Stimulated activated CD8-positive, alpha-beta memory T cell treated with anti-CD3 and anti-CD28 coated beads, Interleukin-7, amount 100 ng/mL, for 1 hour (primary cell): Measurements from ENCODE around the gene BNC2.

ENCODE experiments used
- DNase-seq, 2 donors: peaks; one replicate each; pipeline ENCODE4 v3.0.0-alpha.2; 2020; ENCODE audit warnings: low read depth in 2 of 2

Gene BNC2

GRCh38 chr9:16637218-16637617, 233.3 kb downstream of the BNC2 start:
- no peak for DNase-seq

DNA sequence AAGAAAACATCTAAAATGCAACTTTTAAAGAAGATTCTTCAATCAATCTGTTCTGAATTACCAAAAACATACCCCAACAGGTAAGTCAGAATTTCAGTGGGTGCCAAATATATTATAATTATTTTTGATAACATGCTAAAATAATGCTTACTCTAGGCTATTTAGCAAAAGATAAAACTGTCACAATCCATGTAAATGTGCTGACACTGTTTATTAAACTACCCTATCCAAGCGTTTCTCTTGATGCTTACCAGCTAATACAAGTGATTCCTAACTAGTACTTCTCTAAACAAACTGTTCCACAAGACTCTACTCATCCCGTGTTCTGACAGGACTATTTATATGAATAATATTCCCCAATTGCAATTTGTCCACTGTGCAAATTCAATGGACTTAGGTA, 236.7 kb downstream of the BNC2 start:
- DNase-seq, result no peak

DNA sequence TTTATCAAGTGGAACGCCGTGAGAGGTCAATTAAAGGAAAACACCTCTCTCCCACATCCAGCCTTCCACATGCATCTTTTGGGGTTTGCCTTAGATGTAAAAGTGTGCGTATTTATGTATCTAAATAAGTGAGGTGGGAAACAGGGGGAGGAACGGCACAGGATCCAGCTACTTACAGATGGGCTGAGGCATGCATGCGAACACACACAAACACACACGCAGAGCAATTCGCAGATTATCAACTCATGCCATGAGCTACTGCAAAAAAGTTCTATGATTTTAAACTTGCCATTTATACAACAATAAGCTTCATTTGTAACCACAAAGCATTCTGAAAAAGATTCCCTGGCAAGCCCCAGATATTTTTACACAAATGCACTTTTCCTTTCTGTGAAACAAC, 242.1 kb downstream of the BNC2 start:
- DNase-seq, result no peak

DNA sequence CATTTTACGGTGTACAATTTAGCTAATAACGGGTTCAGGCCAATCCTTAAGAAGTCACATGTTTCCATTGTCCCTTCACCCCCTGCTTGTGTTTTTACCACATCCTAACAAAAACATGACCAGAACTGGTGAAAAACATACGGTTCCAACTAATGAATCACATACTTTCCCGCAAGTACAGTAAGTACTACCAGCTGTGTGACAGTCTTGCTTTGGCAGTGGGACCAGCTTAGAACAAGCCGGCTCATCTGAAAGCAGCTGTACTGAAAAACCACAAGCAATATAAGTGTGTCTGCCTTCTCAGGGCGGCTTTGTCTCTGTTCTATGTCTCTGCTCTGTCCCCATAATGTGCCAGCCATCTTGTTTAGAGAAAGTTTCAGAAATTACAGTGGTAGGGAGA, 242.5 kb downstream of the BNC2 start:
- no peak for DNase-seq

- DNase-seq, result no peak
These were observed 242.9 kb downstream of the BNC2 start for GRCh38 chr9:16627521-16627920.

DNA sequence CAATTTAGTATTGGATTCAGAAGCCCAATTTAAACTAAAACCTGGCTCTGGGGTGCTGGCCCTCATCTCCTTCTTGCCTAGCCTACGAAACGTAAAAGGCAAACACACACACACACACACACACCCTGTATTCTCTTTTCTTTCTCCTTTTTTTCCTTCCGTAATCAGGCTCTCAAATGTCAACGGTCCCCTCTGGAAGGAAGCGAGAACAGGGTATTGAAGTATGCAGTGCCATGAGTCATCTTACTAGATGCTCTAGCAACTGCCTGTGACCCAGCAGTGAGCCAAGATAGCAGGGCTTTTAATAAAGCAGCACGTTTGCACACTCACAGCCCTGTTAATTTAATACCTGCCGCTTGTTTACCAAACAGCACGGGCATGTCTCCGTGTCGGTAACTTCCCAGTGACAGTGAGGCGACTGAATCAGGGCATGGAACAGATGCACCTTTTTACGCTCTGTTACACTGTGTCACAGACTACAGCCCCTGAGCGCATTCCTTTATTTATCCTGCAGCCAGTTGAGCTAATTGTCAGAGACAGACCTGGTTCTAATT, 243.8 kb downstream of the BNC2 start:
- no peak for DNase-seq

DNA sequence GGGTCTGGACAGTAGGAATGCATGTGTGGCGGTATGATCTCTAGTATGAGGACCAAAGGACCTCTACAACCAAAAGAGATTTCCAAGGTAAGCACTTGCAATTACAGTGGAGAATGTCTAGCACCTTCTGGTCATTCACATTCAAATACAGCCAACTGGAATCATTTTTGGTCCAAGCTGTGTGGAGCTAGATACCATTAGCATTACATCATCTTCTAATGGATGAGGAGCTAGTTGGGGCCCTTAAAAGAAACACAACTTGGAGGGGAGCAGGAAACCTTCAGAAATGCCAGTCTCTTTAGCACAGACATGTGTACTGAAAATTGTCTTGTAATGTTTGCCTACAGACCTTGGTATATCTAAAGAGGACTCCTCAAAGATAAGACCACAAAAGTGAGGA, 244.7 kb downstream of the BNC2 start:
- no peak for DNase-seq

DNA sequence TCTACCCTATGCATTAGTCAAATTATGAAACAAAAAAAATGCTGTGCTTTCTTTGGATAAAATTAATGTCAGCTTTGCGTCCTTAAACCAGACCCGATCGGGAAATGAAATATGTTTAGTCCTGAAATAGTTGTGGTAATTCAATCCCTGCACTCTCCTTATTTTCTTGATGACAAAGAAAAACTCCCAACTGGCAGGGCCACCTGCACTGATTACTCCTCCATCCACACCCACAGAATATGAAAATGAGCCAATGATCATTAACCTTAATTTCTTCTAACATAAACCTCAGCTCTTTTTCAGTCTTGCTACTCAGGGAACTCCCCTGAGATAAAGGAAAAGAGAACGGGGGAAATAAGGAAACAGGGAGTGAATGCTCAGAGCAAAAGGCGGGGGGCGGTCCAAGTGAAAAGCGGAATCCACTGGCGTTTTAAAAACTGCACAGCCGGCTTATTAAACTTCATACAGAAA, 245.3 kb downstream of the BNC2 start:
- no peak for DNase-seq

DNA sequence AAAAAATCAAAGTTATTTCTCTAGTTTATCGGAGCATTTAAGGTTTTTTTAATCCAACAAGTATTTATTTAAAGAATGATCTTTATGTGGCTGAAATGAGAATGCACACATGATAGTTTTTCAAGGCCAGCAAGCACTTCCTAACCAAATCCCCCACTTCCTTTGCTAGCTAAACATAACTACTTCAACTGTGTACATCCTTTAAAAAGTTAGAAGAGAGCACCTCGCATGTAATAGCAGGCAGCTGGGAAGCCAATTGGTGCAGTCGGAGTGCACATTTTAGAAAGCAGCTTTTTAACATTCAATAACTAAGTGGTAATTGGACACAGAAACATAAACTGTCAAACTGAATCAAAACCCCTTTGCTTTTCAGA, 245.7 kb downstream of the BNC2 start:
- DNase-seq, result no peak

GRCh38 chr9:16623989-16624743, 246.3 kb downstream of the BNC2 start:
- no peak for DNase-seq

GRCh38 chr9:16622541-16622940, 247.9 kb downstream of the BNC2 start:
- DNase-seq, result no peak

- DNase-seq, result no peak
These were observed 250.5 kb downstream of the BNC2 start for GRCh38 chr9:16619914-16620520.

GRCh38 chr9:16619402-16619801, 251.1 kb downstream of the BNC2 start:
- DNase-seq, result no peak

DNA sequence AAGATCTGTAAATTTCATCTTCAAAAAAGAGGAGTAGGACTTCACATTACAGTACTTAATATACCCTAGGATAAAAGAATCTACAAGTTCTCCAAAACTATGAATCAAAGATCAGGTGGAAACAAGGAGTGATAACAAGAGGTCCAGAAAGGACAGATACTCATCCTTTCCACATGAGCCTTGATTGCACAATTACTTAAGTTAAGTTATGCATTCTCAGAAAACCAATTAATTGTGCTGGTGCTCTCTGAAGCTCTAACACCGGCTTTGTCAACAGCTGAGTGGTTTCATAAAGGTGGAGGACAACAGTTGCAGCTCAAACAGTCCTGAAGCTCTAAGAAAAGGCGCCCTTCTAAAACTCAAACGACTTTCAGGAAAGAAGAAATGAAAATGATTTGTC, 251.9 kb downstream of the BNC2 start:
- DNase-seq, result no peak

- DNase-seq, result no peak
These were observed 253.8 kb downstream of the BNC2 start for GRCh38 chr9:16616686-16617085.

GRCh38 chr9:16615451-16615850, 255.0 kb downstream of the BNC2 start:
- no peak for DNase-seq

GRCh38 chr9:16613605-16614004, 256.9 kb downstream of the BNC2 start:
- no peak for DNase-seq

GRCh38 chr9:16613051-16613450, 257.4 kb downstream of the BNC2 start:
- no peak for DNase-seq

- no peak for DNase-seq
These were observed 257.8 kb downstream of the BNC2 start for GRCh38 chr9:16612627-16613026.

- DNase-seq, result no peak
These were observed 258.5 kb downstream of the BNC2 start for GRCh38 chr9:16611983-16612382.

GRCh38 chr9:16611001-16611400, 259.5 kb downstream of the BNC2 start:
- DNase-seq, result no peak

DNA sequence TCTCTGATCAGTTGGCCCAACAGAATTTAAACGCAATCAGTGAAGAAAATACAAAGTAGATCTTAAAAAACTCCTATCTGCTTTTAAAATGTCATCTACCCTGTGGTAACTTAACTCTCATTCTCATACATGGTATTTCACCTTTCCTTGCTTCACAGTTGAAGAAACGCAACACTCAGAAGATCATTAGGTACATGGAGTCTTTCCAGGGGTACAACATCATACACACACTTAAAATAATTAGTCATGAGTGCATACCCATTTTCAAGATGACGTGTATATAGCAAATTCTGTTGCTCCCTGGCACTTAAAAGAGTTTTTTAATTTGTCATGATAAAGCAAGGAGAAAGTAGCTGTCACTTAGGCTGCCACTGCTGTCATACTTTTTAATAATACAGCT, 259.9 kb downstream of the BNC2 start:
- DNase-seq, result no peak

- no peak for DNase-seq
These were observed 261.6 kb downstream of the BNC2 start for GRCh38 chr9:16608906-16609305.
